K562 (cell line): ENCODE measurements around the gene CLCN2. TPM values are rescaled to one million over a fixed set of nuclear protein-coding genes. Genes with fewer than 3 reads are reported as not detected.

Source experiments
- EGR1 ChIP-seq: fragments of 450-650 bp; conservative IDR thresholded peaks from 2 replicates; pipeline ENCODE4 v1.6.1; 2017; ENCODE audit warnings: mild to moderate bottlenecking
- ZBTB7A ChIP-seq: IDR thresholded peaks from 2 replicates; pipeline ENCODE4 v1.6.1; 2011; ENCODE audit warnings: low read depth, mild to moderate bottlenecking, low read length, moderate library complexity, borderline replicate concordance; ENCODE audit not compliant: control insufficient read depth
- polyA plus RNA-seq, 8 experiments: library from polyadenylated mRNA; depleted of rRNA in 4 of 8; stranded (reverse) in 5 of 8; unstranded in 3 of 8; fragments of >200 nt; fragmentation: Nextera tagmentation in 2 of 8; fragmentation: Illumina TruSeq in 1 of 8; extraction: Ambion mirVana in 2 of 8; extraction: Trizol in 1 of 8; gene quantifications; 2 replicates each; pipeline versions ENCODE4 v1.2.1 to v1.2.3, GENCODE V29; 2011 to 2014; ENCODE audit warnings: inconsistent platforms in 1 of 8, missing spikeins in 1 of 8
- total RNA-seq, 7 experiments: library from RNA; depleted of rRNA in 6 of 7; stranded (reverse); fragments of >200 nt in 6 of 7; fragmentation: Illumina TruSeq in 2 of 7; extraction: Trizol in 2 of 7; gene quantifications; 2 replicates each; pipeline versions ENCODE4 v1.2.1 to v1.2.3, GENCODE V29; 2011 to 2021; ENCODE audit warnings: low replicate concordance in 1 of 7
- TF ChIP-seq, protein P1 (sequence below): fragments of 250-450 bp; sonication (Bioruptor Pico); IDR thresholded peaks from 2 replicates; pipeline ENCODE4 v1.5.0; 2021; ENCODE audit warnings: mild to moderate bottlenecking, moderate library complexity
- TF ChIP-seq, protein P2 (sequence below), 2 experiments: fragments of 450-650 bp; conservative IDR thresholded peaks; 2 replicates each; pipeline ENCODE4 v1.6.1; 2017; ENCODE audit warnings: mild to moderate bottlenecking in 2 of 2, moderate library complexity in 2 of 2
- TF ChIP-seq, protein P3 (sequence below), 2 experiments: fragments of 450-650 bp in 1 of 2; sonication (generic) in 1 of 2; formaldehyde crosslinking in 1 of 2; IDR thresholded peaks; 2 replicates each; pipeline versions ENCODE4 v1.7.1 to v1.9.0; 2016 to 2022; ENCODE audit warnings: inconsistent platforms in 1 of 2, mild to moderate bottlenecking in 1 of 2, missing genetic modification reagents in 1 of 2
- TF ChIP-seq, protein P4 (sequence below): sonication (generic); formaldehyde crosslinking; IDR thresholded peaks from 2 replicates; pipeline ENCODE4 v1.8.0; 2022; ENCODE audit warnings: missing genetic modification reagents, mild to moderate bottlenecking, moderate library complexity, borderline replicate concordance

The CLCN2 gene
- total and polyA plus RNA-seq, 9 of the 15 experiments (the other 6 are each of a cell fraction or from before 2014, with no cell fraction given) = 0.10 to 14.0 (median 6.9) TPM

DNA sequence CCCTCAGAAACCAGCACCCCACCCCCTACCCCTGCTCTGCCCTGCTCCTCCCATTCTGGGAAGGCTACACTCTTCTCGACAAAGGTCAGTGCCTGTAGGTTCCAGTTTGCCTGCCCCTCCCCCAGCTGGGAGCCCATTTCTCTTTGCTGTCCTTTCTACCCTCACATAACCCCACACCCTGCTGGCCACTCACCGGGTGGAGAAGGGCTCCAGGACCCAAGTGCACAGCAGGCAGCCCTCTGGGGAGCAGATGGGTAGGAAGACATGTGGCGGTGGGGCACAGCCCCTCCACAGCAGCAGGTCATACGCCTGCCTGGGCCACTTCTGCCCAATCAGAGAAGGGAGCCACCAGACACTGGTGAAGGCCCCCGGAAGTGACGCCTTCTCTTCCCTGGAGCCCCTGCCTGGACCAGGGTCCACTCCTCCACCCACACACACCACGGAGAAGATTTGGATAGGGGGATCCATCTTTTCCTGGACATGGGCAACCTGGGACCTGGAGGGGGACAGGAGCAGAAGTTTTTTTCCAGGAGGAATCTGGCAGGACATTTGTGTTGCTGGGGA lies 16.6 kb upstream of the CLCN2 start, which contains the start of gene THPO (continued):
- TF ChIP-seq, protein P1, sequence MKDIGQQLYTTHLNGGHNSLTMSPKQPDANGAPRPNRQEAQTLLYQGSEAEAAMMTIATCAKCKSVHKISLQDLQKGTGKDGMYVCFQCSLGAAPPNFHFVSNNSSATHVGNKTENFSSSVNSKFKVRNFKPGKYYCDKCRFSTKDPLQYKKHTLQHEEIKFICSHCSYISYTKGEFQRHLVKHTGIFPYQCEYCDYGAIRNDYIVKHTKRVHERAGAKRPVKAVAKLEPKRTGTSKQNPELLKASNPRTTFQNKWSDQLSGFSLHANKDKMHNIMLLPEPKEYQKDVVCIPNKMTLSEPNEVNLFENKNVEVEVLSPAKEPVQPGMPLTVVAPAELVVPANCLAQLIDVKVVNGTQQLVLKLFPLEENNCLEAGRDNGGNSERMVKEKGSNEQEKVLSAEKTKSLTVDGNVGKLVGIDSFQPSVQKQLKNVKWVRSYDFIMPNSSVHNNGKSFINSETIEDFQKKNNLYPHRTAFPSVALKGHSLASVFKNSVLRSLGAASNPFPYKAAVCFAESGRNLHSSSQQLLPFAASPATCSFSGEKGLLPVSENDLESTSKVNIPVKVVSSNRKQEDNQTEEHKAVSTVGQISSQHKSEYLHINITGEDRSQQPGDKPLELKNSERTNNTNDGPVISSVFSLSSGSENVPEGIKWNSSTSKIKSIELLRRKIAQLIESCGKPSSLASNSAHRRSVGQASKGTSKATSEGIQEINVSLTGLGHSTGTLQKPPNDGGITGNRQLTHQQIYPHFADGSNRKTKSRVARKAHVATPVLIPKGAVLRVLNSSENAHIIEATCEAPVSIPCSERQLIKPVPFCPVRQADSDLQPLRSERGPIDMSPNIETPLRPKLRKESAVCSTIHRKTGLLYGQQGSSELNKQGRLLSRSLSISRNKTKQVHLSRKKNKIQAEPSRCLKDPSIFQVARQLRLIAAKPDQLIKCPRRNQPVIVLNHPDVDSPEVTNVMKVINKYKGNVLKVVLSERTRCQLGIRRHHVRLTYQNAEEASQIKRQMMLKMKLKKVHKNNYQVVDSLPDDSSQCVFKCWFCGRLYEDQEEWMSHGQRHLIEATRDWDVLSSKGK (CRISPR knock-in tag) = no peak
- TF ChIP-seq, protein P2, sequence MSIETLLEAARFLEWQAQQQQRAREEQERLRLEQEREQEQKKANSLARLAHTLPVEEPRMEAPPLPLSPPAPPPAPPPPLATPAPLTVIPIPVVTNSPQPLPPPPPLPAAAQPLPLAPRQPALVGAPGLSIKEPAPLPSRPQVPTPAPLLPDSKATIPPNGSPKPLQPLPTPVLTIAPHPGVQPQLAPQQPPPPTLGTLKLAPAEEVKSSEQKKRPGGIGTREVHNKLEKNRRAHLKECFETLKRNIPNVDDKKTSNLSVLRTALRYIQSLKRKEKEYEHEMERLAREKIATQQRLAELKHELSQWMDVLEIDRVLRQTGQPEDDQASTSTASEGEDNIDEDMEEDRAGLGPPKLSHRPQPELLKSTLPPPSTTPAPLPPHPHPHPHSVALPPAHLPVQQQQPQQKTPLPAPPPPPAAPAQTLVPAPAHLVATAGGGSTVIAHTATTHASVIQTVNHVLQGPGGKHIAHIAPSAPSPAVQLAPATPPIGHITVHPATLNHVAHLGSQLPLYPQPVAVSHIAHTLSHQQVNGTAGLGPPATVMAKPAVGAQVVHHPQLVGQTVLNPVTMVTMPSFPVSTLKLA (conservative IDR thresholded peaks at IDR 0.05) = 0 out of 4 replicates have a peak, but pooled peaks of 1 of the 2 experiments have one; percentile 41
- TF ChIP-seq ZBTB7A = peak; percentile 43; the same call in 1 of the 2 replicates
- TF ChIP-seq, protein P3, sequence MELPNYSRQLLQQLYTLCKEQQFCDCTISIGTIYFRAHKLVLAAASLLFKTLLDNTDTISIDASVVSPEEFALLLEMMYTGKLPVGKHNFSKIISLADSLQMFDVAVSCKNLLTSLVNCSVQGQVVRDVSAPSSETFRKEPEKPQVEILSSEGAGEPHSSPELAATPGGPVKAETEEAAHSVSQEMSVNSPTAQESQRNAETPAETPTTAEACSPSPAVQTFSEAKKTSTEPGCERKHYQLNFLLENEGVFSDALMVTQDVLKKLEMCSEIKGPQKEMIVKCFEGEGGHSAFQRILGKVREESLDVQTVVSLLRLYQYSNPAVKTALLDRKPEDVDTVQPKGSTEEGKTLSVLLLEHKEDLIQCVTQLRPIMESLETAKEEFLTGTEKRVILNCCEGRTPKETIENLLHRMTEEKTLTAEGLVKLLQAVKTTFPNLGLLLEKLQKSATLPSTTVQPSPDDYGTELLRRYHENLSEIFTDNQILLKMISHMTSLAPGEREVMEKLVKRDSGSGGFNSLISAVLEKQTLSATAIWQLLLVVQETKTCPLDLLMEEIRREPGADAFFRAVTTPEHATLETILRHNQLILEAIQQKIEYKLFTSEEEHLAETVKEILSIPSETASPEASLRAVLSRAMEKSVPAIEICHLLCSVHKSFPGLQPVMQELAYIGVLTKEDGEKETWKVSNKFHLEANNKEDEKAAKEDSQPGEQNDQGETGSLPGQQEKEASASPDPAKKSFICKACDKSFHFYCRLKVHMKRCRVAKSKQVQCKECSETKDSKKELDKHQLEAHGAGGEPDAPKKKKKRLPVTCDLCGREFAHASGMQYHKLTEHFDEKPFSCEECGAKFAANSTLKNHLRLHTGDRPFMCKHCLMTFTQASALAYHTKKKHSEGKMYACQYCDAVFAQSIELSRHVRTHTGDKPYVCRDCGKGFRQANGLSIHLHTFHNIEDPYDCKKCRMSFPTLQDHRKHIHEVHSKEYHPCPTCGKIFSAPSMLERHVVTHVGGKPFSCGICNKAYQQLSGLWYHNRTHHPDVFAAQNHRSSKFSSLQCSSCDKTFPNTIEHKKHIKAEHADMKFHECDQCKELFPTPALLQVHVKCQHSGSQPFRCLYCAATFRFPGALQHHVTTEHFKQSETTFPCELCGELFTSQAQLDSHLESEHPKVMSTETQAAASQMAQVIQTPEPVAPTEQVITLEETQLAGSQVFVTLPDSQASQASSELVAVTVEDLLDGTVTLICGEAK (IDR thresholded peaks at IDR 0.05) = peak; percentile 33; the same call in 1 of the 2 replicates
- TF ChIP-seq, protein P3 (CRISPR knock-in tag; IDR thresholded peaks at IDR 0.05) = no peak
- peak; percentile 45; the same call in 1 of the 2 replicates for TF ChIP-seq EGR1
- TF ChIP-seq, protein P4, sequence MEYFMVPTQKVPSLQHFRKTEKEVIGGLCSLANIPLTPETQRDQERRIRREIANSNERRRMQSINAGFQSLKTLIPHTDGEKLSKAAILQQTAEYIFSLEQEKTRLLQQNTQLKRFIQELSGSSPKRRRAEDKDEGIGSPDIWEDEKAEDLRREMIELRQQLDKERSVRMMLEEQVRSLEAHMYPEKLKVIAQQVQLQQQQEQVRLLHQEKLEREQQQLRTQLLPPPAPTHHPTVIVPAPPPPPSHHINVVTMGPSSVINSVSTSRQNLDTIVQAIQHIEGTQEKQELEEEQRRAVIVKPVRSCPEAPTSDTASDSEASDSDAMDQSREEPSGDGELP = no peak
